Erythroblast (primary cell): Measurements from ENCODE around the gene TREH.
"Not testable (repeated sequence)": the region's sequence is repeated elsewhere in the genome, so short reads cannot be mapped to it uniquely, and the experiment has no call there.

Experiments used
- DNase-seq, 2 experiments: peaks; one replicate each; lab custom pipeline; 2025; lab: John Stamatoyannopoulos, UW
- GATA1 ChIP-seq: IDR thresholded peaks from 2 replicates; pipeline ENCODE4 v1.6.1; 2011; ENCODE audit warnings: low read depth, mild to moderate bottlenecking, control low read depth, low read length, moderate library complexity
- POLR2A ChIP-seq: IDR thresholded peaks from 2 replicates; pipeline ENCODE4 v1.6.1; 2011; ENCODE audit warnings: mild to moderate bottlenecking, low read length

The TREH gene

GRCh38 chr11:118688851-118689502 is 9.5 kb upstream of the TREH start:
- no peak for DNase-seq
- TF ChIP-seq GATA1 (no peak), POLR2A (no peak)

- not testable (repeated sequence) for DNase-seq
Observed at GRCh38 chr11:118688339-118688738, 8.9 kb upstream of the TREH start.

GRCh38 chr11:118687906-118688305 is 8.5 kb upstream of the TREH start:
- DNase-seq = no peak
- TF ChIP-seq GATA1 = no peak
- no peak for TF ChIP-seq POLR2A

GRCh38 chr11:118684187-118684586 is 4.7 kb upstream of the TREH start:
- no peak for TF ChIP-seq POLR2A
- no peak for TF ChIP-seq GATA1
- no peak for DNase-seq

- not testable (repeated sequence) for DNase-seq
Observed at GRCh38 chr11:118682939-118683338, 3.5 kb upstream of the TREH start.

- no peak for DNase-seq
- TF ChIP-seq GATA1 = no peak
- TF ChIP-seq POLR2A = no peak
Observed at GRCh38 chr11:118682372-118682771, 2.9 kb upstream of the TREH start.

GRCh38 chr11:118678908-118679307 is 542 bp downstream of the TREH start:
- not testable (repeated sequence) for DNase-seq

- no peak for DNase-seq
- TF ChIP-seq GATA1 = no peak
- no peak for TF ChIP-seq POLR2A
Observed at GRCh38 chr11:118677977-118678376, 1.5 kb downstream of the TREH start.

- DNase-seq = no peak
- no peak for TF ChIP-seq GATA1
- no peak for TF ChIP-seq POLR2A
Observed at GRCh38 chr11:118674082-118674435, 5.4 kb downstream of the TREH start.

- no peak for DNase-seq
- TF ChIP-seq POLR2A = no peak
- no peak for TF ChIP-seq GATA1
Observed at GRCh38 chr11:118673361-118674081, 5.9 kb downstream of the TREH start.

GRCh38 chr11:118672846-118673245 is 6.6 kb downstream of the TREH start:
- TF ChIP-seq POLR2A (no peak), GATA1 (no peak)
- DNase-seq = no peak

- DNase-seq = no peak
- TF ChIP-seq GATA1 = no peak
- no peak for TF ChIP-seq POLR2A
Observed at GRCh38 chr11:118671254-118671653, 8.2 kb downstream of the TREH start.

- TF ChIP-seq GATA1 = no peak
- no peak for TF ChIP-seq POLR2A
- no peak for DNase-seq
Observed at GRCh38 chr11:118670063-118670462, 9.4 kb downstream of the TREH start.

- no peak for TF ChIP-seq POLR2A
- no peak for TF ChIP-seq GATA1
- DNase-seq = no peak
Observed at GRCh38 chr11:118666371-118666770, 13.1 kb downstream of the TREH start.

GRCh38 chr11:118663902-118664301 is 15.5 kb downstream of the TREH start:
- TF ChIP-seq POLR2A (no peak), GATA1 (no peak)

More at GRCh38 chr11:118663902-118664301, 15.5 kb downstream of the TREH start:
- no peak for DNase-seq
